GDM1 (cell line): ENCODE measurements around the gene ZDHHC8.

Source experiments
- DNase-seq: peaks from one replicate; lab custom pipeline; 2025; lab: John Stamatoyannopoulos, UW

ZDHHC8 gene

GRCh38 chr22:20131597-20131858, at the start of gene ZDHHC8:
Gene ZDHHC8 (plus strand): TSS chr22:20131804. CDS start chr22:20131948, 144 bp downstream.
- DNase-seq, result no peak

DNA sequence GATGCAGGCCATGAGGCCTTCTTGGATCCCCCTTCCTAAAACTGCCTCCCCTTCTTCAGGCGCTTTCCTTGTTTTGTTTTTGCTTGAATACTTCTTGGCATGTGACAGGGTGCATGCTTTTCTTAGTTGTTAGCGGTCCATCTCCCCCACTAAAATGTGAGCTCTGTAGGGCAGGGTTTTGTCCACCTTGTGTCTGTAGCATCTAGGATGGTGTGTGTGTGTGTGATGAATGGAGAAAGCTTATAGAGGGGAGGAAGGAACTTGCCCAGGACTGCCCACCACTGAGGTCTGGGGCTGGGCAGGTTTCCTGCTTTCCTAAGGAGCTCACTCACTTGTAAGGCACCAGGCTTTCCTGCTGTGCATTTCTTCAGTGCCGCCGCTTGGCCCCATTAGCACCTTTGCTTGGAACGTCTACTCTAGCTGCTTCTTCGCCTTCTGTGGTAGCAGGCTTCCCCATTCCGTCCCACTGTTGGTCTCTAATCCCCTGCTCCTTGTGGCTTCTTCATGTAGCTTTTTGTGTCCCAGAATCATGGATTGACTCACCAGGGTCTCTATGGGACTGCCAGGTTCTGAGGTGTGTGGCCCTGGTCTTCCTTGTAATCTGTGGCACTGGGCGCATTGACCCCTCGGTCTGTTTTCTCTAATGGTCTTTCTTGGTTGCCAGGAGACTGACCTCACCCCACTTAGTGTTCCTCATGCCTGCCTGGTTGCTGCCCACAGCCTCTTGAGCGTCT, 48.3 kb upstream of the ZDHHC8 start:
- no peak for DNase-seq

- no peak for DNase-seq
Observed at GRCh38 chr22:20083891-20084546, 47.6 kb upstream of the ZDHHC8 start.

- DNase-seq, result no peak
Observed at GRCh38 chr22:20084547-20085413, 46.8 kb upstream of the ZDHHC8 start.

DNA sequence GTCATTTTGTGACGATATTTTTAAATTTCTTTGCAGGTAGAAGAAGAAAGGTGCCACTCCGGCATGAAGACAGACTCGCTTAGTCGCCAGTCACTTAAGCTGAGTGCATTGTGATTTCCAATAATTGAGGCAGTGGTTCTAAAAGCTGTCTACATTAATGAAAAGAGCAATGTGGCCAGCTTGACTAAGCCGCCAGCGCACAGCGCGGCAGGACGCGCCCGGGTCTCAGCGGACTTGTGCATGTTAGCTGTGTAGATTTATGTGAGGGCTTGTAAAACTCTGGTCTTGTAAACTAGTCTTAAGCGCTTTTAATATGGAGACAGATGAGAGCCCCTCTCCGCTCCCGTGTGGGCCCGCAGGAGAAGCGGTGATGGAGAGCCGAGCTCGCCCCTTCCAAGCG, 46.0 kb upstream of the ZDHHC8 start:
- no peak for DNase-seq

DNA sequence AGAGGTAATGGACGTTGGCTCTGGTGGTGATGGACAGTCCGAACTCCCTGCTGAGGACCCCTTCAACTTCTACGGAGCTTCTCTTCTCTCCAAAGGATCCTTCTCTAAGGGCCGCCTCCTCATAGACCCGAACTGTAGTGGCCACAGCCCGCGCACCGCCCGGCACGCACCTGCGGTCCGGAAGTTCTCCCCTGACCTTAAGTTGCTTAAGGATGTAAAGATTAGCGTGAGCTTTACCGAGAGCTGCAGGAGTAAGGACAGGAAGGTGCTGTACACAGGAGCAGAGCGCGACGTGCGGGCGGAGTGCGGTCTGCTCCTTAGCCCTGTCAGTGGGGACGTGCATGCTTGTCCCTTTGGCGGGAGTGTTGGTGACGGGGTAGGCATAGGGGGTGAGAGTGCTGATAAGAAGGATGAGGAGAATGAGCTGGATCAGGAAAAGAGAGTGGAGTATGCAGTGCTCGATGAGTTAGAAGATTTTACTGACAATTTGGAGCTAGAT, 45.5 kb upstream of the ZDHHC8 start:
- DNase-seq, result no peak

GRCh38 chr22:20086763-20087162, 44.8 kb upstream of the ZDHHC8 start:
- DNase-seq, result no peak

DNA sequence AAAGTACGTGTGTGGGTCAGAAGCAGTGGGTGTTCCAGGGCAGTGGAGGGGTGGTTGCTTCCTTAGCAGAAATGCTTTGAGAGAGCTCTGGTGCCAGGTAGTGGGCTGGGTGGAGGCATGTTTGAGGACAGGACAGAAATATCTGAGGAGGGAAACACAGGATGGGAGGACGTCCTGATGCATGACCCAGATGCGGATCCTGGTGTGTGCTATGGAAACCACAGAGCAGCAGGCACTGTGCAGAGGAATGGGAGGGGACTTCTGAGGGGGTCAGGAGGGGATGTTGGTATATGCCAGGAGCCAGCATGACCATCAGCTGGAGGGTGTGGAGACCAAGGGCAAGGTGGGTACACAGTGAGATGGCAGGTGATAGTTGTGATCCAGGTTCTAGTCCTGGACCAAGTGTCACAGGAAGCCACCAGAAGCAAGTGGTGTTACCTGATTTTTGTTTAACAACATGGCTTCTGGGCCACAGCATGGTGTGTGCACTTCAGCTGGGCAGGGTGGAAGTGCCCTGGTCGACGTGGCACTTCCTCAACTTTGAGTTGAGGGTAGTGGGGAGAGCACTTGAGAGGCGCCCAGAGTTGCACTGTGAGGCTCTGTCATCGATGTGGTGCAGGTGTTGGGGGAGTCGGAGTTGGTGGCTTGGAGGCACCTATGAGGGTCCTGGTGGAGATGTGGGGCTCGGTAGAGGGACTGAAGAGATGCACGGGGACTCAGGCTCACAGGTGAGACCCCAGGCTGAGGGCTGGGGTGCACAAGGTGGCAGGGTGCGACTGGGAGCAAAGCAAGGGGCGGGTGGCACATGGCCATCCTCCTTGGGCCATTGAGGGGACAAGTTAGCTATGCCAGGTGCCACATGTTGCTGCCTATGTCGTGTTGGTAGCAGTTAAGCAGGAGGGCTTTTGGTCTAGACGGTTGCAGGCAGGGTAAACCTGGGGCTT, 44.0 kb upstream of the ZDHHC8 start:
- DNase-seq, result no peak

GRCh38 chr22:20088263-20088648, 43.3 kb upstream of the ZDHHC8 start:
- DNase-seq, result no peak

DNA sequence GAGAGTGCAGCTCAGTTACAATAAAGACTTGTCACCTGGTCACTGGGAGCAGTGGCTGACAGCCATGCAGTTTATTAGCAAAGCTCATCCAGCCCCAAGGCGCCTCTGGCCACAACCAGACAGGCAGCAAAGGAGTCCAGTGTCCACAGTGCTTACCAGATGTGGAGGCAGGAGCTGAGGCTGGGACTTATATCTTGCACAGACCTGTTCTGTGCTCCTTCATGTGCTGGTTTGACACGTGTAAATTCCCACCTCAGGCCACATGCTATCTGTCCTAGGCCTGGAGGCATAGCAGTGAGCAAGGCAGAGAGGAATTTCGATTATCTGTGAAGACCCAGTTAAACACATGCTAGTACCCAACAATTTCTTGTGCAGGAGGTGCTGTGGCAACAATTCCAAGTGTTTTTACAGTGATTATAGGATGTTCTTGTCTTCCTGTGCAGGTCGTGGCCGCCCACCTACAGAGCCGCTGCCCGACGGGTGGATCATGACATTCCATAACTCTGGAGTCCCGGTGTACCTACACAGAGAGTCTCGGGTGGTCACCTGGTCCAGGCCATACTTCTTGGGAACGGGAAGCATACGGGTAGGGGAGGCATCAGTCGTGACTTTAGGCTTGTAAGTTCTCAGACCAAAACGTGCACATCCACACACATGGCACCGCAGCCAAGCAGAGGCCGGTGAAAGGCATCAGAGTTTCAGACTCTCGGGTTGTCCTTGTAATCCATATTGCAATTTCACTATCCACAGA, 42.2 kb upstream of the ZDHHC8 start:
- no peak for DNase-seq

GRCh38 chr22:20089977-20090729, 41.5 kb upstream of the ZDHHC8 start:
- no peak for DNase-seq

DNA sequence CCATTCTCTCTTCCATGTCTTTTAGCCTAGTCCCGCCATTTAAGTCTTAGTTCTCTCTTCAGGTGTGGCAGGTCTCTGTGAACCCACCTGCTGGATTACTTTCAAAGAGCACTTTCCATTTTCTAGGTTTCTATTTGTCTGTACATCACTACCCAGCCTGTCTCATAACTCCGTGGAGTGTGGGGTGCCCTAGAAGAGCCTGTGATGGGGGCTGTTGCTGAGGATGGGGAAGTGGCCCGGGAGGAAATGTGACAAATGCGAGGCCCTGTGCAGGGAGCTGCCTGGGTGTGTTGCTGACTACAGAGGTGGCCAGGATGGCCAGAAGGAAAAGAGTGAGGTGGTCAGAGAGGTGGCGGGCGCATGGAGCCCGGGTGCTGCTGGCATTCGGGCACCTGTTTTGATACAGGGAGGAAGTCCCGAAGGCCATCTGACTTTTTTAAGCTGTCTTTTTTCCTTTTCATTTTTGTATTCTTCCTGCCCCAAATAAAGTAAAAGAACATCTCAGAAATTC, 40.8 kb upstream of the ZDHHC8 start:
- DNase-seq, result no peak

DNA sequence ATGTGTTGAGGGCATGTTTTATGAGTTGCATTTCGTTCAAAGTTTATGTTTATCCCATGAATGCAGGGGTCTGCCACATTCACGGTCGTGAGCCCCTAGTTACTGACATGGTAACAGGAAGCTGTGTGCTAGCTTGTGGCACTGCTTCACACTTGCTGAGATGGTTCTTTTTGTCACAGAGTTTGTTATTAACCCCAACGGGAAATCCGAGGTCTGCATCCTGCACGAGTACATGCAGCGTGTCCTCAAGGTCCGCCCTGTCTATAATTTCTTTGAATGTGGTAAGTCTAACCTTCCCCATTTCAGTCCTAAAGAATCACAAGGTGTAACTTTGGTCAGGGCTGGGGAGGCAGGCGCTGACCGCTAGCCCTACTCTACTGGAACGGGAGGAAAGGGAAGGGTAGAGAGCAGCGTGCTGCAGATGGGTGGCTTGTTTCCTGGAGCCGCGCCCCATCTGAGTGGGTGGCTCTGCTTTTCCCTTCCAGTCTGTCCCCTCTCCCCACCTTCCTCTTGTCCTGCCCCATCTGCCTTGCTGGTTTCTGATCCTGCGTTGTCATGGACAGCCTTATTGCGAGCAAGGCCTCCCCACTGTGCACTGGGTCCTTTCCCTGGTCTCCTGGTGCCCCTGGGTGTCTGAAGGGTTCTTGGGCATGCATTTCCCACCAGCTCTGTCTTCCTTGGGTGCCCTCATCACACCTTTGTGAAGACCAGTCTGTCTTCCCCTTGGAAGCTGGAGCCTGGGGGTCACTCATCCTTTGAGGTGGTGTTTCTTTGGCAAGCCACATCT, 39.7 kb upstream of the ZDHHC8 start:
- DNase-seq, result no peak

DNA sequence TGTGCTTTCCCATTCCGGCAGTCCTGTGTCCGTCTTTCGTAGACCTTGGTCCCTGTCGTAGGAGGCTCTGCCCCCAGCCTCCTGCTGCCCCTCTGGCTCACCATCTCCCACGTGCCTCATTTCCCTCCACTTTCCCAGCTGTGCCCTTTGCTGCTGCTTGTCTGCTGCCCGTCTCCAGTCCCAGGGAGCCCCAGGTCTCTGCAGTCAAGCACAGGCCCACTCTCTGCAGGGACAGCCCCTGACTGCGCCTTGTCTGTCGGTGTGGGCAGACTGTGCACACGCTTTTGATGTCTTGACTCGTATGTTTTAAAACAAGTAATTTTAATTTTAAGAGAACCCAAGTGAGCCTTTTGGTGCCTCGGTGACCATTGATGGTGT, 39.1 kb upstream of the ZDHHC8 start:
- DNase-seq, result no peak

DNA sequence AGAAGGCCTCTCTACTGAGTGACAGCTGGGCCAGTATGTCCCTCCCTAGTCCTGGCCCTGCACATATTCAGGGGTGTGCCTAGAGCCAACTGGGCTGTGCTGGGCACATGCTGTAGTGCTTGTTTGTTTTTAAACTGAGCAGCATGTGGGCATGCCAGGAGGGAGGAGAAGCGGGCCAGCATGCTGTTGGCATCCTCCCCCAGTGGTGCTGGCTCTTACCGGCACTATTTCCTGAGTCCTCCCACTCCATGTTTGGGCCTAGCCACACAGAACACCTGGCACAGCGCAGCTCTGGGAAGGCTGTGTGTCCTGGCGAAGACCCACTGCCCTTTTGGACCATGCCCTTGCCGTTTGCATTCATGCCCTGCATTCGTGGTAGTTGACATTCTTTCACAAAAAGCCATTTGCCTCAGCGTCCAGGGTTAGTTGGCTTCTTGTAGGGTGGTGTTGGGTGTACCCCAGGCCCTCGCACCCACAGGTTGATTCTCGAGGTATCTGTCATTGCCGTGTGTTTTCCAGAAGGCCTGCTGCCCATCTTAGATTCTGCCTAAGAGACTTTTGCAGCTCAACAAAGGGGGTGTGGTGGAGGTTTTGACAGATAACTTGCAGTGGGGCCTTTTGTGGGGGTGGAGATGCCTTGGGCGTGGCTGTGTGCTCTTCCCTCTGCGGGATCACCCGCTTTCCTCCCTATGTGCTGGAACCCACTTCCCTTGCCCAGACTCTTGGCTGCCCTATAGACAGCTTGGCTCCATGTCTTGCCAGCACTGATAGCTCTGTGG, 38.0 kb upstream of the ZDHHC8 start:
- no peak for DNase-seq

DNA sequence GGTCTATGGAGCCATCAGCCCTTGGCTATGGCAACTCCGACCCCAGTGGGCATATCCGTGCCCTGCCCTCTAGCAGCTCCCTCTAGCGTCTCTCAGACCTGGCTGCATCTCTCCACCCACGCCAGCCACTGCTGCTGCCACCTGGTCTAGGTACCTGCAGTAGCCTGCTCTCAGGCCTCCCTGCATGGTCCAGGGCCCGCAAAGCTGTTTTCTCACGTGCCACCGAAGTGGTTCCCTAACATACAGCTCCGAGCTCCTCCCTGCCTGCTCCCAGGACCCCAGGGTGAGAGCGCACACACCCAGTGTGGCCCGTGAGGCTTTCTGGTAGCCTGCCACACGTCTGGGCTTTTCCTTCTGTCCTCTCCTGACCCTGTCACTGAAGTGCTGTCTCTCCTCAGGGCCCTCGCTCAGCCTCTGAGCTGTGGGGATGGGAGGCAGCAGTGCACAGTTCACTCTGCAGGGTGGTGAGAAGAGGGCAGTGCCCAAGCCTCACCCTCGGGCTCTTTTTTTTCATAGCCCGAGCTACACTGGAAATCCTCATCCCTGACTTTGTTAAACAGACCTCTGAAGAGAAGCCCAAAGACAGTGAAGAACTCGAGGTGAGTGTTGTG, 37.3 kb upstream of the ZDHHC8 start:
- DNase-seq, result no peak

- no peak for DNase-seq
Observed at GRCh38 chr22:20095521-20095920, 36.1 kb upstream of the ZDHHC8 start.
